Measurements from ENCODE around the gene NACC1. TPM values are rescaled to one million over a fixed set of nuclear protein-coding genes. Genes with fewer than 3 reads are reported as not detected.

The NACC1 gene
- total and polyA plus RNA-seq, 2 experiments from 2014 or later = 12.4 to 260 TPM

- Histone ChIP-seq H3K4me1 (ENCODE audit: insufficient read depth) (peaks cover 10% of the 10 kb centered on the region), H3F3A (replicated peaks; ENCODE audit: low read depth) (peaks cover 4% of the 10 kb centered on the region), H3K79me2 (replicated peaks; ENCODE audit: insufficient read depth) (peaks cover 29% of the 10 kb centered on the region), H3K4me2 (no peak overlapping the region), H3K4me3 (no peak overlapping the region), H3K9me2 (ENCODE audit: insufficient read depth) (no peaks in the 10 kb centered on the region), H3K27ac (ENCODE audit: low read depth) (no peak overlapping the region), H4K20me1 (replicated peaks; ENCODE audit: insufficient read depth) (peaks cover 9% of the 10 kb centered on the region), H3K36me3 (ENCODE audit: insufficient read depth) (peaks cover 13% of the 10 kb centered on the region), H3K27me3 (ENCODE audit: insufficient read depth) (no peaks in the 10 kb centered on the region), H2AFZ (no peak overlapping the region)
- H3K27me3 Mint-ChIP-seq (ENCODE audit: insufficient read depth, low read depth, poor library complexity) = peaks cover 26% of the 10 kb centered on the region
- peaks cover 45% of the 10 kb centered on the region for H3K36me3 Mint-ChIP-seq (ENCODE audit: low read depth)
- H3K27ac Mint-ChIP-seq = no peak overlapping the region
- H3K4me1 Mint-ChIP-seq = peaks cover 10% of the 10 kb centered on the region
- TF ChIP-seq EZH2 (IDR thresholded peaks at IDR 0.05; ENCODE audit: low read depth, unreplicated experiment) (no peak), ETS1 (IDR thresholded peaks at IDR 0.05) (no peak), STAT1 (IDR thresholded peaks at IDR 0.05; ENCODE audit: unreplicated experiment) (no peak), CREB1 (CRISPR knock-in tag; IDR thresholded peaks at IDR 0.05; ENCODE audit: low read depth) (no peak), EZH2phosphoT487 (IDR thresholded peaks at IDR 0.05; ENCODE audit: unreplicated experiment) (no peak), REST (IDR thresholded peaks at IDR 0.05; ENCODE audit: unreplicated experiment) (no peak), NANOG (IDR thresholded peaks at IDR 0.05; ENCODE audit: borderline replicate concordance) (no peak), CTCF (conservative IDR thresholded peaks at IDR 0.05; ENCODE audit: low read depth in 2 of 2) (no peak)
- ATAC-seq (no peak), DNase-seq (ENCODE audit: low spot score) (no peak)
- no peaks in the 10 kb centered on the region; the same call in 1 of the 3 replicates for H3K9me3 Mint-ChIP-seq
- H3K4me3 Mint-ChIP-seq = no peak overlapping the region
Observed at GRCh38 chr19:13112555-13112954, 5.5 kb upstream of the NACC1 start.

- peak overlapping the region; percentile 99 for H3K4me3 Mint-ChIP-seq
- no peak for TF ChIP-seq ZNF462 (CRISPR knock-in tag; IDR thresholded peaks at IDR 0.05)
Observed at GRCh38 chr19:13115936-13116281, 2.2 kb upstream of the NACC1 start.

More at GRCh38 chr19:13115936-13116281, 2.2 kb upstream of the NACC1 start:
- H2AFZ ChIP-seq = peak overlapping the region; percentile 40
- peaks cover 13% of the 10 kb centered on the region for H3K36me3 ChIP-seq (ENCODE audit: insufficient read depth)
- DNase-seq (ENCODE audit: low spot score) (no peak), ATAC-seq (no peak)
- Mint-ChIP-seq H3K27me3 (ENCODE audit: insufficient read depth, low read depth, poor library complexity) (peaks cover 29% of the 10 kb centered on the region), H3K4me1 (peaks cover 30% of the 10 kb centered on the region), H3K9me3 (peaks cover 3% of the 10 kb centered on the region; the same call in 2 of the 3 replicates), H3K27ac (peak overlapping the region; percentile 99), H3K36me3 (ENCODE audit: low read depth) (peaks cover 46% of the 10 kb centered on the region)
- no peaks in the 10 kb centered on the region for H3K27me3 ChIP-seq (ENCODE audit: insufficient read depth)
- peaks cover 9% of the 10 kb centered on the region for H3F3A ChIP-seq (replicated peaks; ENCODE audit: low read depth)
- H3K27ac ChIP-seq (ENCODE audit: low read depth) = peak overlapping the region; percentile 98
- no peaks in the 10 kb centered on the region for H3K9me2 ChIP-seq (ENCODE audit: insufficient read depth)
- H3K4me3 ChIP-seq = peak overlapping the region; percentile 99
- H4K20me1 ChIP-seq (replicated peaks; ENCODE audit: insufficient read depth) = peaks cover 29% of the 10 kb centered on the region
- H3K79me2 ChIP-seq (replicated peaks; ENCODE audit: insufficient read depth) = peaks cover 56% of the 10 kb centered on the region
- peak overlapping the region; percentile 99 for H3K4me2 ChIP-seq
- H3K4me1 ChIP-seq (ENCODE audit: insufficient read depth) = peaks cover 32% of the 10 kb centered on the region

Data from GM23338 (cell line).